ENCODE results near the gene SNPH. TPM values are rescaled to one million over a fixed set of nuclear protein-coding genes. Genes with fewer than 3 reads are reported as not detected.

The SNPH gene
- total RNA-seq, 4 donors from 2014 or later = 0.89 to 3.8 (median 2.5) TPM

GRCh38 chr20:1331801-1332453, 65.8 kb downstream of the SNPH start:
- peak; percentile 35 to 39 for DNase-seq (ENCODE audit: low spot score in 2 of 2)
- TF ChIP-seq POLR2AphosphoS5 (IDR thresholded peaks at IDR 0.05) (no peak), CTCF (IDR thresholded peaks at IDR 0.05) (no peak), EP300 (IDR thresholded peaks at IDR 0.05) (no peak), POLR2A (IDR thresholded peaks at IDR 0.05) (no peak)
- H3K27ac ChIP-seq = no peak overlapping the region
- H3K9me3 ChIP-seq = no peaks in the 10 kb centered on the region
- no peaks in the 10 kb centered on the region for H3K36me3 ChIP-seq
- H3K4me3 ChIP-seq = no peak overlapping the region
- no peaks in the 10 kb centered on the region for H3K27me3 ChIP-seq
- WGBS = 84% methylated on average over 6 of the region's 6 CpGs
- peaks cover 63% of the 10 kb centered on the region for H3K4me1 ChIP-seq

GRCh38 chr20:1332749-1333300, 66.7 kb downstream of the SNPH start:
- H3K4me3 ChIP-seq = no peak overlapping the region
- no peak overlapping the region for H3K27ac ChIP-seq
- no peaks in the 10 kb centered on the region for H3K27me3 ChIP-seq
- 85% methylated on average over 2 of the region's 2 CpGs for WGBS
- DNase-seq (ENCODE audit: low spot score in 2 of 2) = peak in 1 of 2 donors; percentile 41
- no peaks in the 10 kb centered on the region for H3K36me3 ChIP-seq
- no peak for TF ChIP-seq CTCF (IDR thresholded peaks at IDR 0.05)
- TF ChIP-seq POLR2A (IDR thresholded peaks at IDR 0.05) = no peak
- TF ChIP-seq EP300 (IDR thresholded peaks at IDR 0.05) = no peak
- no peak for TF ChIP-seq POLR2AphosphoS5 (IDR thresholded peaks at IDR 0.05)
- H3K4me1 ChIP-seq = peaks cover 57% of the 10 kb centered on the region
- H3K9me3 ChIP-seq = no peaks in the 10 kb centered on the region

GRCh38 chr20:1333462-1334369, 67.6 kb downstream of the SNPH start:
- Histone ChIP-seq H3K27me3 (no peaks in the 10 kb centered on the region), H3K4me3 (no peak overlapping the region), H3K36me3 (no peaks in the 10 kb centered on the region), H3K27ac (no peak overlapping the region), H3K4me1 (peaks cover 49% of the 10 kb centered on the region), H3K9me3 (no peaks in the 10 kb centered on the region)
- WGBS = 89% methylated on average over 11 of the region's 11 CpGs
- no peak for TF ChIP-seq POLR2A (IDR thresholded peaks at IDR 0.05)
- TF ChIP-seq CTCF (IDR thresholded peaks at IDR 0.05) = no peak
- TF ChIP-seq EP300 (IDR thresholded peaks at IDR 0.05) = no peak
- no peak for TF ChIP-seq POLR2AphosphoS5 (IDR thresholded peaks at IDR 0.05)
- DNase-seq (ENCODE audit: low spot score in 2 of 2) = peak; percentile 47 to 57

- H3K4me1 ChIP-seq = peaks cover 42% of the 10 kb centered on the region
- no peaks in the 10 kb centered on the region for H3K27me3 ChIP-seq
- TF ChIP-seq POLR2A (IDR thresholded peaks at IDR 0.05) (no peak), EP300 (IDR thresholded peaks at IDR 0.05) (no peak), CTCF (IDR thresholded peaks at IDR 0.05) (no peak), POLR2AphosphoS5 (IDR thresholded peaks at IDR 0.05) (no peak)
- no peaks in the 10 kb centered on the region for H3K9me3 ChIP-seq
- no peak overlapping the region for H3K4me3 ChIP-seq
- H3K27ac ChIP-seq = no peak overlapping the region
- no peaks in the 10 kb centered on the region for H3K36me3 ChIP-seq
- peak in 1 of 2 donors; percentile 23 for DNase-seq (ENCODE audit: low spot score in 2 of 2)
- 94% methylated on average over 4 of the region's 4 CpGs for WGBS
Measured at GRCh38 chr20:1334370-1334731, 68.3 kb downstream of the SNPH start.

- peaks cover 38% of the 10 kb centered on the region for H3K4me1 ChIP-seq
- peak; percentile 29 to 46 for DNase-seq (ENCODE audit: low spot score in 2 of 2)
- no peak overlapping the region for H3K27ac ChIP-seq
- 55% methylated on average over 3 of the region's 3 CpGs for WGBS
- no peaks in the 10 kb centered on the region for H3K9me3 ChIP-seq
- TF ChIP-seq POLR2A (IDR thresholded peaks at IDR 0.05) = no peak
- TF ChIP-seq CTCF (IDR thresholded peaks at IDR 0.05) = no peak
- TF ChIP-seq POLR2AphosphoS5 (IDR thresholded peaks at IDR 0.05) = no peak
- no peak for TF ChIP-seq EP300 (IDR thresholded peaks at IDR 0.05)
- H3K27me3 ChIP-seq = no peaks in the 10 kb centered on the region
- no peak overlapping the region for H3K4me3 ChIP-seq
- no peaks in the 10 kb centered on the region for H3K36me3 ChIP-seq
Measured at GRCh38 chr20:1334761-1335160, 68.7 kb downstream of the SNPH start.
